ENCODE measurements around the gene PSAPL1. TPM values are rescaled to one million over a fixed set of nuclear protein-coding genes. Genes with fewer than 3 reads are reported as not detected.

PSAPL1 gene
- total and polyA plus RNA-seq, 2 donors, result 0.05 TPM; not detected in 1

GRCh38 chr4:7451434-7451789 is 16.7 kb upstream of the PSAPL1 start:
- H3K27ac ChIP-seq (ENCODE audit: low read depth), result no peak overlapping the region
- no peaks in the 10 kb centered on the region for H3K4me1 ChIP-seq (ENCODE audit: insufficient read depth)
- DNase-seq (ENCODE audit: extremely low spot score), result no peak
- 69% methylated on average over 2 of the region's 2 CpGs for WGBS
- H3K36me3 ChIP-seq (ENCODE audit: insufficient read depth), result no peaks in the 10 kb centered on the region
- no peak overlapping the region for H3K4me3 ChIP-seq (ENCODE audit: low read depth, low read length)

- DNase-seq (ENCODE audit: extremely low spot score), result no peak
- no peak overlapping the region for H3K4me3 ChIP-seq (ENCODE audit: low read depth, low read length)
- no peak overlapping the region for H3K27ac ChIP-seq (ENCODE audit: low read depth)
- no peaks in the 10 kb centered on the region for H3K36me3 ChIP-seq (ENCODE audit: insufficient read depth)
- 81% methylated on average over 5 of the region's 5 CpGs for WGBS
- no peaks in the 10 kb centered on the region for H3K4me1 ChIP-seq (ENCODE audit: insufficient read depth)
Measured at GRCh38 chr4:7450775-7451433, 16.2 kb upstream of the PSAPL1 start.

GRCh38 chr4:7448036-7448435 is 13.3 kb upstream of the PSAPL1 start:
- Histone ChIP-seq H3K4me1 (ENCODE audit: insufficient read depth) (no peaks in the 10 kb centered on the region), H3K36me3 (ENCODE audit: insufficient read depth) (no peaks in the 10 kb centered on the region), H3K4me3 (ENCODE audit: low read depth, low read length) (no peak overlapping the region), H3K27ac (ENCODE audit: low read depth) (no peak overlapping the region)
- DNase-seq (ENCODE audit: extremely low spot score), result no peak
- WGBS, result 88% methylated on average over 16 of the region's 16 CpGs

GRCh38 chr4:7447236-7447635 is 12.5 kb upstream of the PSAPL1 start:
- Histone ChIP-seq H3K4me1 (ENCODE audit: insufficient read depth) (no peaks in the 10 kb centered on the region), H3K4me3 (ENCODE audit: low read depth, low read length) (no peak overlapping the region), H3K27ac (ENCODE audit: low read depth) (no peak overlapping the region), H3K36me3 (ENCODE audit: insufficient read depth) (no peaks in the 10 kb centered on the region)
- WGBS, result 93% methylated on average over 3 of the region's 3 CpGs
- DNase-seq (ENCODE audit: extremely low spot score), result no peak

GRCh38 chr4:7444731-7445130 is 10.0 kb upstream of the PSAPL1 start:
- no peak overlapping the region for H3K27ac ChIP-seq (ENCODE audit: low read depth)
- no peaks in the 10 kb centered on the region for H3K36me3 ChIP-seq (ENCODE audit: insufficient read depth)
- H3K4me3 ChIP-seq (ENCODE audit: low read depth, low read length), result no peak overlapping the region
- no peaks in the 10 kb centered on the region for H3K4me1 ChIP-seq (ENCODE audit: insufficient read depth)
- no peak for DNase-seq (ENCODE audit: extremely low spot score)
- WGBS, result 83% methylated on average over 12 of the region's 12 CpGs

GRCh38 chr4:7444314-7444713 is 9.6 kb upstream of the PSAPL1 start:
- Histone ChIP-seq H3K27ac (ENCODE audit: low read depth) (no peak overlapping the region), H3K4me1 (ENCODE audit: insufficient read depth) (no peaks in the 10 kb centered on the region), H3K4me3 (ENCODE audit: low read depth, low read length) (no peak overlapping the region), H3K36me3 (ENCODE audit: insufficient read depth) (no peaks in the 10 kb centered on the region)
- 93% methylated on average over 3 of the region's 3 CpGs for WGBS
- no peak for DNase-seq (ENCODE audit: extremely low spot score)

GRCh38 chr4:7442574-7443162 is 7.9 kb upstream of the PSAPL1 start:
- no peak for DNase-seq (ENCODE audit: extremely low spot score)
- no peaks in the 10 kb centered on the region for H3K4me1 ChIP-seq (ENCODE audit: insufficient read depth)
- WGBS, result 71% methylated on average over 15 of the region's 15 CpGs
- no peak overlapping the region for H3K4me3 ChIP-seq (ENCODE audit: low read depth, low read length)
- H3K27ac ChIP-seq (ENCODE audit: low read depth), result no peak overlapping the region
- no peaks in the 10 kb centered on the region for H3K36me3 ChIP-seq (ENCODE audit: insufficient read depth)

GRCh38 chr4:7441201-7441600 is 6.5 kb upstream of the PSAPL1 start:
- Histone ChIP-seq H3K36me3 (ENCODE audit: insufficient read depth) (no peaks in the 10 kb centered on the region), H3K4me3 (ENCODE audit: low read depth, low read length) (no peak overlapping the region), H3K4me1 (ENCODE audit: insufficient read depth) (no peaks in the 10 kb centered on the region), H3K27ac (ENCODE audit: low read depth) (no peak overlapping the region)
- DNase-seq (ENCODE audit: extremely low spot score), result no peak
- 88% methylated on average over 7 of the region's 7 CpGs for WGBS

- Histone ChIP-seq H3K4me3 (ENCODE audit: low read depth, low read length) (no peak overlapping the region), H3K4me1 (ENCODE audit: insufficient read depth) (no peaks in the 10 kb centered on the region), H3K36me3 (ENCODE audit: insufficient read depth) (no peaks in the 10 kb centered on the region), H3K27ac (ENCODE audit: low read depth) (no peak overlapping the region)
- WGBS, result 94% methylated on average over 2 of the region's 2 CpGs
- DNase-seq (ENCODE audit: extremely low spot score), result no peak
Measured at GRCh38 chr4:7439699-7440098, 5.0 kb upstream of the PSAPL1 start.

- Histone ChIP-seq H3K4me1 (ENCODE audit: insufficient read depth) (no peaks in the 10 kb centered on the region), H3K27ac (ENCODE audit: low read depth) (no peak overlapping the region), H3K4me3 (ENCODE audit: low read depth, low read length) (no peak overlapping the region), H3K36me3 (ENCODE audit: insufficient read depth) (no peaks in the 10 kb centered on the region)
- 88% methylated on average over 13 of the region's 13 CpGs for WGBS
- DNase-seq (ENCODE audit: extremely low spot score), result no peak
Measured at GRCh38 chr4:7436256-7436655, 1.5 kb upstream of the PSAPL1 start.

GRCh38 chr4:7435471-7436061 is 836 bp upstream of the PSAPL1 start:
- 78% methylated on average over 11 of the region's 11 CpGs for WGBS
- H3K4me3 ChIP-seq (ENCODE audit: low read depth, low read length), result no peak overlapping the region
- DNase-seq (ENCODE audit: extremely low spot score), result no peak
- no peaks in the 10 kb centered on the region for H3K4me1 ChIP-seq (ENCODE audit: insufficient read depth)
- H3K36me3 ChIP-seq (ENCODE audit: insufficient read depth), result no peaks in the 10 kb centered on the region
- H3K27ac ChIP-seq (ENCODE audit: low read depth), result no peak overlapping the region

GRCh38 chr4:7434141-7434765 is 477 bp downstream of the PSAPL1 start:
- no peak overlapping the region for H3K27ac ChIP-seq (ENCODE audit: low read depth)
- 91% methylated on average over 26 of the region's 26 CpGs for WGBS
- no peaks in the 10 kb centered on the region for H3K36me3 ChIP-seq (ENCODE audit: insufficient read depth)
- no peak overlapping the region for H3K4me3 ChIP-seq (ENCODE audit: low read depth, low read length)
- DNase-seq (ENCODE audit: extremely low spot score), result no peak
- H3K4me1 ChIP-seq (ENCODE audit: insufficient read depth), result no peaks in the 10 kb centered on the region

- no peak for DNase-seq (ENCODE audit: extremely low spot score)
- no peak overlapping the region for H3K4me3 ChIP-seq (ENCODE audit: low read depth, low read length)
- no peak overlapping the region for H3K27ac ChIP-seq (ENCODE audit: low read depth)
- 92% methylated on average over 28 of the region's 28 CpGs for WGBS
- H3K4me1 ChIP-seq (ENCODE audit: insufficient read depth), result no peaks in the 10 kb centered on the region
- H3K36me3 ChIP-seq (ENCODE audit: insufficient read depth), result no peaks in the 10 kb centered on the region
Measured at GRCh38 chr4:7433376-7434140, 1.2 kb downstream of the PSAPL1 start.

All from urinary bladder (tissue), 4 donors.